Trophoblast cell (in vitro differentiated cells and primary cell): Measurements from ENCODE around the gene PPP1R1B.

Experiments used
- DNase-seq, 2 donors: peaks; one replicate each; pipeline ENCODE4 v3.0.0-alpha.2; 2016
- H2AFZ ChIP-seq: 2 replicates; pipeline ENCODE4 v1.6.1; 2013; ENCODE audit warnings: low read length, moderate library complexity, mild to moderate bottlenecking; ENCODE audit not compliant: insufficient read depth, poor library complexity
- H2AK5ac ChIP-seq: 2 replicates; pipeline ENCODE4 v1.6.1; 2013; ENCODE audit warnings: mild to moderate bottlenecking, low read length
- H2BK120ac ChIP-seq: 2 replicates; pipeline ENCODE4 v1.6.1; 2013; ENCODE audit warnings: low read length, mild to moderate bottlenecking, moderate library complexity; ENCODE audit not compliant: insufficient read depth, poor library complexity
- H2BK12ac ChIP-seq: 2 replicates; pipeline ENCODE4 v1.6.1; 2013; ENCODE audit warnings: mild to moderate bottlenecking, low read length, moderate library complexity
- H2BK5ac ChIP-seq: 2 replicates; pipeline ENCODE4 v1.6.1; 2013; ENCODE audit warnings: low read length, low read depth, moderate library complexity, mild to moderate bottlenecking; ENCODE audit not compliant: poor library complexity
- H3K14ac ChIP-seq: 2 replicates; pipeline ENCODE4 v1.6.1; 2013; ENCODE audit warnings: mild to moderate bottlenecking, low read length
- H3K18ac ChIP-seq: 2 replicates; pipeline ENCODE4 v1.6.1; 2013; ENCODE audit warnings: mild to moderate bottlenecking, low read length
- H3K23ac ChIP-seq: 2 replicates; pipeline ENCODE4 v1.6.1; 2013; ENCODE audit warnings: low read length
- H3K27ac ChIP-seq: 2 replicates; pipeline ENCODE4 v1.5.1; 2013; ENCODE audit warnings: low read depth, mild to moderate bottlenecking, inconsistent platforms, low read length, moderate library complexity
- H3K27me3 ChIP-seq: 2 replicates; pipeline ENCODE4 v1.6.1; 2013; ENCODE audit warnings: inconsistent platforms, mild to moderate bottlenecking, low read length, moderate library complexity; ENCODE audit not compliant: insufficient read depth
- H3K36me3 ChIP-seq, 2 experiments: 1 replicate in 1 of 2; 2 replicates in 1 of 2; pipeline ENCODE4 v1.6.1; 2013; ENCODE audit warnings: low read length in 2 of 2, mild to moderate bottlenecking in 2 of 2, moderate library complexity in 1 of 2; ENCODE audit not compliant: insufficient read depth in 2 of 2, control insufficient read depth in 1 of 2
- H3K4ac ChIP-seq: 2 replicates; pipeline ENCODE4 v1.6.1; 2013; ENCODE audit warnings: low read depth, mild to moderate bottlenecking, low read length, moderate library complexity
- H3K4me1 ChIP-seq, 2 experiments: 1 replicate in 1 of 2; 2 replicates in 1 of 2; pipeline ENCODE4 v1.6.1; 2013; ENCODE audit warnings: low read length in 2 of 2, mild to moderate bottlenecking in 2 of 2, moderate library complexity in 1 of 2; ENCODE audit not compliant: insufficient read depth in 2 of 2, control insufficient read depth in 1 of 2
- H3K4me2 ChIP-seq: 2 replicates; pipeline ENCODE4 v1.6.1; 2013; ENCODE audit warnings: inconsistent platforms, mild to moderate bottlenecking, low read length, moderate library complexity
- H3K4me3 ChIP-seq: 2 replicates; pipeline ENCODE4 v1.5.1; 2013; ENCODE audit warnings: mild to moderate bottlenecking, low read depth, low read length, inconsistent platforms
- H3K79me1 ChIP-seq: one replicate; pipeline ENCODE4 v1.6.1; 2013; ENCODE audit warnings: low read length
- H3K79me2 ChIP-seq: 2 replicates; pipeline ENCODE4 v1.6.1; 2013; ENCODE audit warnings: low read length, mild to moderate bottlenecking; ENCODE audit not compliant: control insufficient read depth, insufficient read depth, poor library complexity
- H3K9ac ChIP-seq: 2 replicates; pipeline ENCODE4 v1.6.1; 2013; ENCODE audit warnings: mild to moderate bottlenecking, low read length
- H3K9me3 ChIP-seq: 2 replicates; pipeline ENCODE4 v1.6.1; 2013; ENCODE audit warnings: low read depth, mild to moderate bottlenecking, control low read depth, inconsistent platforms, low read length; ENCODE audit not compliant: insufficient read depth
- H4K12ac ChIP-seq: 2 replicates; pipeline ENCODE4 v1.6.1; 2013; ENCODE audit warnings: low read depth, mild to moderate bottlenecking, low read length, moderate library complexity
- H4K8ac ChIP-seq: 2 replicates; pipeline ENCODE4 v1.6.1; 2013; ENCODE audit warnings: low read depth, mild to moderate bottlenecking, low read length, moderate library complexity
- H4K91ac ChIP-seq: one replicate; pipeline ENCODE4 v1.6.1; 2013; ENCODE audit warnings: low read depth, mild to moderate bottlenecking, low read length, moderate library complexity
- WGBS: extraction: QIAGEN DNeasy Blood & Tissue Kit; methylation state at CpG from one replicate; pipeline ENCODE4 v1.1.7; 2013; ENCODE audit warnings: missing lambda C conversion rate; ENCODE audit not compliant: insufficient read length, insufficient coverage; ENCODE audit errors: extremely low coverage; 5-methylcytosine and 5-hydroxymethylcytosine counted together

Gene PPP1R1B

GRCh38 chr17:39601758-39602532 lies 24.8 kb upstream of the PPP1R1B start:
- Histone ChIP-seq H3K9ac (no peak overlapping the region), H3K36me3 (no peaks in the 10 kb centered on the region), H2BK12ac (no peak overlapping the region), H3K79me2 (no peaks in the 10 kb centered on the region), H2BK120ac (no peak overlapping the region), H4K12ac (no peak overlapping the region), H3K18ac (no peak overlapping the region), H2AK5ac (no peak overlapping the region), H3K23ac (no peak overlapping the region), H2BK5ac (no peak overlapping the region), H4K8ac (no peak overlapping the region), H3K79me1 (no peaks in the 10 kb centered on the region), H3K4ac (no peak overlapping the region), H3K14ac (no peak overlapping the region), H2AFZ (no peak overlapping the region), H3K4me1 (no peaks in the 10 kb centered on the region), H3K4me3 (no peak overlapping the region), H3K27me3 (peaks cover 95% of the 10 kb centered on the region), H3K9me3 (peaks cover 13% of the 10 kb centered on the region), H3K27ac (no peak overlapping the region), H4K91ac (no peak overlapping the region), H3K4me2 (no peak overlapping the region)
- WGBS = no CpG with 5 or more reads among the region's 12 CpGs
- DNase-seq = no peak

- Histone ChIP-seq H2AK5ac (no peak overlapping the region), H3K4me2 (no peak overlapping the region), H3K27ac (no peak overlapping the region), H3K18ac (no peak overlapping the region), H3K4me1 (no peaks in the 10 kb centered on the region), H4K8ac (no peak overlapping the region), H3K9me3 (peaks cover 12% of the 10 kb centered on the region), H3K27me3 (peaks cover 95% of the 10 kb centered on the region), H3K79me2 (no peaks in the 10 kb centered on the region), H3K14ac (no peak overlapping the region), H4K91ac (no peak overlapping the region), H2BK5ac (no peak overlapping the region), H3K9ac (no peak overlapping the region), H3K23ac (no peak overlapping the region), H2AFZ (no peak overlapping the region), H3K36me3 (no peaks in the 10 kb centered on the region), H2BK12ac (no peak overlapping the region), H3K4me3 (no peak overlapping the region), H2BK120ac (no peak overlapping the region), H3K4ac (no peak overlapping the region), H4K12ac (no peak overlapping the region), H3K79me1 (no peaks in the 10 kb centered on the region)
- DNase-seq = no peak
- WGBS = no CpG with 5 or more reads among the region's 4 CpGs
Measured at GRCh38 chr17:39602533-39603303, 24.0 kb upstream of the PPP1R1B start.

GRCh38 chr17:39603304-39604016 lies 23.3 kb upstream of the PPP1R1B start:
- H4K91ac ChIP-seq = no peak overlapping the region
- no peak overlapping the region for H2AFZ ChIP-seq
- no peaks in the 10 kb centered on the region for H3K79me2 ChIP-seq
- no peaks in the 10 kb centered on the region for H3K4me1 ChIP-seq
- DNase-seq = no peak
- no peak overlapping the region for H3K9ac ChIP-seq
- no peak overlapping the region for H3K23ac ChIP-seq
- H3K18ac ChIP-seq = no peak overlapping the region
- no peak overlapping the region for H3K4me3 ChIP-seq
- H3K4ac ChIP-seq = no peak overlapping the region
- H3K14ac ChIP-seq = no peak overlapping the region
- no peak overlapping the region for H4K12ac ChIP-seq
- no peak overlapping the region for H2BK5ac ChIP-seq
- no peaks in the 10 kb centered on the region for H3K79me1 ChIP-seq
- no peak overlapping the region for H2BK120ac ChIP-seq
- no peak overlapping the region for H3K27ac ChIP-seq
- peaks cover 10% of the 10 kb centered on the region for H3K9me3 ChIP-seq
- peaks cover 95% of the 10 kb centered on the region for H3K27me3 ChIP-seq
- H4K8ac ChIP-seq = no peak overlapping the region
- no peak overlapping the region for H2AK5ac ChIP-seq
- H2BK12ac ChIP-seq = no peak overlapping the region
- H3K4me2 ChIP-seq = no peak overlapping the region
- WGBS = no CpG with 5 or more reads among the region's 14 CpGs
- H3K36me3 ChIP-seq = no peaks in the 10 kb centered on the region

GRCh38 chr17:39604911-39605491 lies 21.8 kb upstream of the PPP1R1B start:
- H3K79me2 ChIP-seq = no peaks in the 10 kb centered on the region
- H3K79me1 ChIP-seq = no peaks in the 10 kb centered on the region
- H3K9ac ChIP-seq = no peak overlapping the region
- WGBS = no CpG with 5 or more reads among the region's 31 CpGs
- no peak overlapping the region for H3K27ac ChIP-seq
- no peak overlapping the region for H4K12ac ChIP-seq
- no peak overlapping the region for H3K4ac ChIP-seq
- DNase-seq = no peak
- H3K18ac ChIP-seq = no peak overlapping the region
- peaks cover 6% of the 10 kb centered on the region for H3K9me3 ChIP-seq
- H4K8ac ChIP-seq = no peak overlapping the region
- no peak overlapping the region for H3K4me3 ChIP-seq
- H3K36me3 ChIP-seq = no peaks in the 10 kb centered on the region
- H3K23ac ChIP-seq = no peak overlapping the region
- no peak overlapping the region for H2AK5ac ChIP-seq
- no peak overlapping the region for H3K14ac ChIP-seq
- H2BK12ac ChIP-seq = no peak overlapping the region
- H3K27me3 ChIP-seq = peaks cover 94% of the 10 kb centered on the region
- H2AFZ ChIP-seq = no peak overlapping the region
- H4K91ac ChIP-seq = no peak overlapping the region
- no peak overlapping the region for H2BK5ac ChIP-seq
- no peak overlapping the region for H2BK120ac ChIP-seq
- no peaks in the 10 kb centered on the region for H3K4me1 ChIP-seq
- no peak overlapping the region for H3K4me2 ChIP-seq
